ENCODE data around the gene CHMP1B.

The CHMP1B gene

GRCh38 chr18:11851146-11851805 is at the start of gene CHMP1B:
Gene CHMP1B (plus strand): TSS chr18:11851413. CDS start chr18:11851512, 99 bp downstream.
- DNase-seq, result peak; percentile 90

GRCh38 chr18:11801573-11801972 is 49.6 kb upstream of the CHMP1B start:
- no peak for DNase-seq

- DNase-seq, result no peak
Observed at GRCh38 chr18:11802158-11802557, 49.1 kb upstream of the CHMP1B start.

GRCh38 chr18:11802586-11802985 is 48.6 kb upstream of the CHMP1B start:
- DNase-seq, result no peak

- peak; percentile 22 for DNase-seq
Observed at GRCh38 chr18:11807233-11807632, 44.0 kb upstream of the CHMP1B start.

- peak; percentile 52 for DNase-seq
Observed at GRCh38 chr18:11808001-11808855, 43.0 kb upstream of the CHMP1B start.

- DNase-seq, result no peak
Observed at GRCh38 chr18:11809895-11810294, 41.3 kb upstream of the CHMP1B start.

GRCh38 chr18:11810379-11810778 is 40.8 kb upstream of the CHMP1B start:
- no peak for DNase-seq

- no peak for DNase-seq
Observed at GRCh38 chr18:11811009-11811408, 40.2 kb upstream of the CHMP1B start.

GRCh38 chr18:11817229-11817628 is 34.0 kb upstream of the CHMP1B start:
- no peak for DNase-seq

- DNase-seq, result no peak
Observed at GRCh38 chr18:11818486-11819203, 32.6 kb upstream of the CHMP1B start.

GRCh38 chr18:11819938-11820337 is 31.3 kb upstream of the CHMP1B start:
- no peak for DNase-seq

- no peak for DNase-seq
Observed at GRCh38 chr18:11820697-11821096, 30.5 kb upstream of the CHMP1B start.

- no peak for DNase-seq
Observed at GRCh38 chr18:11821208-11821607, 30.0 kb upstream of the CHMP1B start.

- DNase-seq, result no peak
Observed at GRCh38 chr18:11821643-11822237, 29.5 kb upstream of the CHMP1B start.

- no peak for DNase-seq
Observed at GRCh38 chr18:11823545-11823944, 27.7 kb upstream of the CHMP1B start.

- no peak for DNase-seq
Observed at GRCh38 chr18:11826836-11827235, 24.4 kb upstream of the CHMP1B start.

- DNase-seq, result no peak
Observed at GRCh38 chr18:11828786-11829432, 22.3 kb upstream of the CHMP1B start.

GRCh38 chr18:11830585-11830984 is 20.6 kb upstream of the CHMP1B start:
- DNase-seq, result no peak

- DNase-seq, result no peak
Observed at GRCh38 chr18:11831921-11832320, 19.3 kb upstream of the CHMP1B start.

GRCh38 chr18:11834772-11835171 is 16.4 kb upstream of the CHMP1B start:
- no peak for DNase-seq

GRCh38 chr18:11839556-11839955 is 11.7 kb upstream of the CHMP1B start:
- DNase-seq, result no peak

GRCh38 chr18:11840493-11840892 is 10.7 kb upstream of the CHMP1B start:
- DNase-seq, result no peak
